NK-92 (cell line): ENCODE data around the gene RGS14.
"Not testable (repeated sequence)": the region's sequence is repeated elsewhere in the genome, so short reads cannot be mapped to it uniquely, and the experiment has no call there.

Experiments
- DNase-seq: peaks from one replicate; lab custom pipeline; 2025; ENCODE audit not compliant: unreplicated experiment; lab: John Stamatoyannopoulos, UW

Gene RGS14

GRCh38 chr5:177362610-177363507, 5.1 kb downstream of the RGS14 start:
- no peak for DNase-seq

DNA sequence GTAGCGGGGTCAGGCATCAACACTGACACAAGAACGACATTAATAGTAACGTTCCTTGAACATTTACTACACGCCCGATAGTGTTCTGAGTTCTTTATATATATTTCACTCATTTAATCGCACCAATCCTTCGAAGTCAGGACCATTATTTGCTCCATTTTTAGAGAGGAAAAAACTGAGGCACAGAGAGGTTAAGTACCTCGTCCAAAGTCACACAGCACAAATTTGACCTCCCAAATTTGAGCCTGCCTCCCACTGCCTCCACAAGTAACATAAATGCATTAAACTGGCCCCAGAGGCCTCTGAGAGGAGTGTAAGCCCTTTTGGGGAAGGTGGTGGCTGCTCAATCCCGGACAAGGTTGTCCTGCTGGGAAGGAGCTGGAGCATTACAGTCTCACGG, 5.8 kb downstream of the RGS14 start:
- DNase-seq: no peak

DNA sequence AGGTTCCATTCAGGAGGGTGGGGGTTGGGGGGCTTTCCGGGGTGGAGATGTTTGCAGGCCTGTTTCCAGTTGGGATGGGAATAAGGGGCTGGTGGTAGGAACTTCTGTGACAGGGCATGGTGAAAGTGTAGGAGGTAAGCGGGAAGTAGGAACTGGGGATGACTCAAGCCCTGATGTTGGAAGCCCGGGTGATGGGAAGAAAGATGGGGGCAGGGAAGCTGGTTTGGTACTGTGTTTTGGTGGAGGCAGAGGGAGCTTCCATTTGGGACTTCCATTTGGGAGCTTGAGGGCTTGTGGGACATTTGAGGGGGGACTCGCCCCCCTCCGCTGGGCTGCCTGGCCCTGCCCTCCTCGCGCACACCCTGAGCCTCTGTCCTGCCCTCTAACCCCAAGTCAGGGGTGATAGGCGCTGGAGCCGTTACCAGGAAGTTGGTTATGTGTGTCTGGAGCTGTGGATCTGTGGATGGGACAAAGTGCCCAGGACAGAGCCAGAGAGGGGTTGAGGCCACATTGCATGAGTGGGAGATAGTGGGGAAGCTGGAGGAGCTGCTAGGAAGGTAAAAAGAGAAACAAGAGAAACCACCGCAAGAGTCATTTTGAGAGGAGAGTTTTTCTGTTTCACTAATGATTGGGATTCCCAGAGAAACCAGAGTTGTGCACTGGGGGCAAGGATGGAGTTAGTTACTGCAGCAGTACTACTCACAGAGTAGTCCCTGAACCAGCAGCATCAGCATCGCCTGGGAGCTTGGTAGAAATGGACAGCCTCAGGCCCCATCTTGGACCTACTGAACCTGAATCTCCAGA, 6.6 kb downstream of the RGS14 start:
- no peak for DNase-seq

DNA sequence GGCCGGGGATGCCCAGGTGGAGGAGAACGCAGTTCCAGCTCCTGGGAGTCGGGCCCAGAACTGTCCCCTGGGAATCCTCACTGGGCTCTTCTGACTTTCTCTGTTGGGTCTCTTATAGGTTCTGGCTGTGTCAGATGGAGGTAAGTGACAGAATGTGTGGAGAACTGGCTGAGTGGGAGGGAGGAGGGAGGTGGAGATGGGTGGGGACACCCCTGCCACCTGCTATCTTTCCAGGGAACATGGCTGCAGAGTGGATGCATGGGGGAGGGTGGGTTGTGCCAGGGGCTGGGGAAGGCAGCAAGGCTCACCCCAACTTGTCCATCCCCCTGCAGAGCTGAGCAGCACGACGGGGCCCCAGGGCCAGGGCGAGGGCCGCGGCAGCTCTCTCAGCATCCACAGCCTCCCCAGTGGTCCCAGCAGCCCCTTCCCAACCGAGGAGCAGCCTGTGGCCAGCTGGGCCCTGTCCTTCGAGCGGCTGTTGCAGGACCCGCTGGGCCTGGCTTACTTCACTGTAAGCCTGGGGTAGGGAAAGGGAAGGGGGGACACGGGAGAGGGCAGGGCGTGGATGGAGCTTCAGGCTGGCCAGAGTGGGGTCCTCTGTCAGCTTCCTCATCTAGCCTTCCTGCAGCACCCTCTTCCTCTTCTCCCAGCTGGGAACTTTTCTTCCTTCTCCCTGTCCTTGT, 8.3 kb downstream of the RGS14 start:
- no peak for DNase-seq

- no peak for DNase-seq
Measured at GRCh38 chr5:177366528-177367322, 9.0 kb downstream of the RGS14 start.

- DNase-seq: no peak
Measured at GRCh38 chr5:177367323-177367848, 9.7 kb downstream of the RGS14 start.

DNA sequence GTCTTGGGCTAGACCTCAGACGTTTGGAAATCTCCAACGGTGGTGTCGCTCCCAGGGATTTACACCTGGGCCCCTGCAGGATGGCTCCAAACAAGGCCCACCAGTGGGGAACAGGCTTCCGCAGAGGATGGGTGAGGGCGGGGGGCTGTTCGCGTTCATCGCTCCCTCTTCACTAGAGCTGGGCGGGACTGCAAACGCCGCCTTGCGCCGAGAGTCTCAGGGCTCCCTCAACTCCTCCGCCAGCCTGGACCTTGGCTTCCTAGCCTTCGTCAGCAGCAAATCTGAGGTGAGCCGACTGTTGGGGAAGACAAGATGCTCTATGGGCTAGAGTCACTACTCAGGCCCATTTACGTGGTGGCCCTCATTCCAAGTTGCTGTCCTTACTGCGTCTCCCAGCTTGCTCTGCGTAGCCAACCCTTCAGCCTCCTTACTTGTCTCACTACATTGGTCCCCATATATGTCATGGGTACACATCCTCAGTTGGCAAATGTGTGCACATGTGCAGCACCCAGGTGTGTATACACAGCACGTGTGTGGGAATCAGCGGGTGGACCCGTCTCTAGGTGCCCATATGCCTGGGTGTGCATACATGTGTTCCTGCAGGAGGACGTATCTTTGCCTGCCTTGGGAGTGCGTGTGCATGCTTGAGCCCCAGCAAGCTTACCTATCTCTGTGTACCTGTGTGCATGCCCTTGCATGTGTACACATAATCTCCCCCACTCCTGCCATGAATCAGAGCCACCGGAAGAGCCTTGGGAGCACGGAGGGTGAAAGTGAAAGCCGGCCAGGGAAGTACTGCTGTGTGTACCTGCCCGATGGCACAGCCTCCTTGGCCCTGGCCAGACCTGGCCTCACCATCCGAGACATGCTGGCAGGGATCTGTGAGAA, 10.5 kb downstream of the RGS14 start:
- DNase-seq: no peak

GRCh38 chr5:177368869-177369644, 11.3 kb downstream of the RGS14 start:
- no peak for DNase-seq

DNA sequence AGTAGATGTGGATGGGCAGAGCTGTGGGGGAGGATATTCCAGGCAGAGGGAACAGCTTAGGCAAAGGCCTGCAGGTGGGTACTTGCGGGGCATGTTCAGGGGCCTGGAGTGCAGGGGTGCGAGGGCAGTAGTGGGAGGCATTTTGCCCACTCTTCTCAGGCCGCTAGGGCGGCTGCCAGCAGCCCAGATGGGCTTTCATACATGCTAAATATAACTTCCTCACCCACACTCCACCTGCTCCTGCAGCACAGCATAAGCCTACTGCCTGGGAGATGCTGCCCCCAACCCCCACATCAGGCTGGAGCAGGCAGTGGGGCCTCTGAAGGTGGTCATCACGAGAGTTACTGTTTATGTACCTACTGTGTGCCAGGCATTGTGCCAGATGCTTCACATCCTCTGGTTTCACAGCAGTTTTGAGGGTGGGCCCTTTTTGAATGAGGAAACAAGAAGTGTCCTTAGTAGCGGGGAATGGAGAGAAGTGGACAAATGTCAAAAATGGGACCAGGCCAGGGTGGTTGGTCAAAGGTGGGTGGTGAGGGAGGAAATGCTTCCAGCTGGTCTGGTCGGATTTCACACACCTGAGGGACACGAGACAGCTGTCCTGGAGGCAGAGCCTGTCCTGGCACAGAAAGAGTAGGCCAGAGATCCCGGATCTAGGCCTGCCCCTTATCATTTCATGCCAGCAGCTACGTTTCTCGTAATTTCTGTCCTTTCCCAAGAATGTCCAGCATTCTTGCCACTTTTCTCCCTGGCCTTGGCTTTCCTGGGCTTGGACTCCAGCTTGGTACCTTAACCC, 12.1 kb downstream of the RGS14 start:
- DNase-seq: no peak

GRCh38 chr5:177370488-177371119, 12.9 kb downstream of the RGS14 start:
- DNase-seq: no peak

DNA sequence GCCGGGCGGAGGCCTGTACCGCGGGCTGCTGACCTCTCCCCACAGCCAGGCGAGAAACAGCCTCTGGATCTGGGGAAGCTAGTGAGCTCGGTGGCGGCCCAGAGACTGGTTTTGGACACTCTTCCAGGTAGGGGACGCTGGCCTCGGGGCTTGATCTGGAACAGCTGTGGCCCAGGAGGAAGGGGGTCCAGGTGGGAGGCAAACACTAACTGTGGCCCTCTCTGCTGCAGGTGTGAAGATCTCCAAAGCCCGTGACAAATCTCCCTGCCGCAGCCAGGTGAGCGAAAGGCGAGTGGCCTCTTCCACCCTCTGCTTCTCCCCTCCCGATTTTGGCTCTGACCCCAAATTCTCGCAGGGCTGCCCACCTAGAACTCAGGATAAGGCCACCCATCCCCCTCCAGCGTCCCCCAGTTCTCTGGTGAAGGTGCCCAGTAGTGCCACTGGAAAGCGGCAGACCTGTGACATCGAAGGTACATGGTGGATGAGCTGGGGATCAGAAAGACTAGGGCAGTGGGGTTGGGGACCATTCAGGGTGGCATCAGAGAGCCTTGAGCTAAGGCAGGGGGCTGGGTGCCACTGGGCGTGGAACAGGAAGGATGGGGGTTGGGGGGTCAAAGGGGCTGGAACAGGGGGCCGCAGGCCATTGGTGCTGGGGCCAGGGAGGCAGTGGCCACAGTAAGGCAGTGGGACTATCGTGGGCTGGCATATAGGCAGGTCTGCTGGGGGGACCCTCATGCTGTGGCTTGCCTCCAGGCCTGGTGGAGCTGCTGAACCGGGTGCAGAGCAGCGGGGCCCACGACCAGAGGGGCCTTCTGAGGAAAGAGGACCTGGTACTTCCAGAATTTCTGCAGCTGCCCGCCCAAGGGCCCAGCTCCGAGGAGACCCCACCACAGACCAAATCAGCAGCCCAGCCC, 13.7 kb downstream of the RGS14 start:
- no peak for DNase-seq

DNA sequence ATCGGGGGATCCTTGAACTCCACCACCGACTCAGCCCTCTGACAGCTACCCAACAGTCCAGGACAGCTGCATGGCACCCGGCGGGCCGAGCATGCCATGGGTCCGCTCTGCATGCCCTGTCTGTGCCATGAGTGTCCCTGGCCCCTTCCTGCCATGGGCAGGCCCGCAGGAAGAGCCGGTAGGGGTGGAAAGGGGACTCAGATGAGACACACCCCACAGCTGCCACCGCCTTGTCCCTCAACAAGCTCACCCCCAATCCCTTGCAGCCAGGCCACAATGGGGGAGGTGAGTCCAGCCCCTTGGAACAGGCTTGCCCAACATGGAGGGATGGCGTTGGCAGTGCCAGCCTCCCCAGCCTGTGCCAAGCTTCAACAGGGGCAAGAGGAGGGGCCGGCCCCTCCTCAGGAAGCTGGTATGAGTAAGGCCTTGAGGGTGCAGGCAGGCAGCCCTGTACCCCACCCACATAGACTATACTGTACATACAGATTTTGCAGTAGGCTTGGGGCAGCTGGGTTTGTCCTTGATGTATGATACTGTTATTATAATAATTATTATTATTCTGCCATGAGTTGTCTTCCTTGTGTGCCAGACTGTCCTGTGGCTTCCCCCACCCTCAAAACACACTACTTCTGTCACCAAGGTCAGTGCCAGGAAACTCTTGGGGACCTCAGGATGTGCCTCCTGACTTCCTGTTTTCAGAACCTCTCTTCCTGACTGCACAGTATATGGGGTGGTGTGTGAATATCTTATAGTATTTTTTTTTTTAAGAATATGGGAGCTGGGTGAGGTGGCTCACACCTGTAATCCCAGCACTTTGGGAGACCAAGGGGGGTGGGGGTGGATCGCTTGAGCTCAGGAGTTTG, 14.5 kb downstream of the RGS14 start:
- DNase-seq: no peak

- no peak for DNase-seq
Measured at GRCh38 chr5:177372910-177373309, 15.2 kb downstream of the RGS14 start.

DNA sequence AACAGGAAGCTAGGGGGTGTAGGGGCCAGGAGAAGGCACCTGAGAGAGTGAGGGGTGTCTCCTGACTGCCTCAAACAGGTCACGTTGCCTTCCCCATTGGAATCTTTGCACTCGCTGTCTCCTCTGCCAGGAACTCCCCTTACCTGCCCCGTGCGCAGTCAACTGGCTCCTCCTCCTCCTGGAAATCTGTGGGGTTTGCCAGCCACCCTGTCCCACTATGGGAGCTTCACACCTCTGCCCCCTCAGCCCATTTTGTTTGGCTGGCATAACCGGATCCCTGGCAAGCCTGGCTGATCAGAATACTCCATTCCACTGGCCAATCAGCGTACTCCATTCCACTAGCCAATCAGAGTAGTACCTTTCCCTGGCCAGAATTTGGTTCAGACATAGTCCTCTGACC, 16.1 kb downstream of the RGS14 start:
- no peak for DNase-seq

DNA sequence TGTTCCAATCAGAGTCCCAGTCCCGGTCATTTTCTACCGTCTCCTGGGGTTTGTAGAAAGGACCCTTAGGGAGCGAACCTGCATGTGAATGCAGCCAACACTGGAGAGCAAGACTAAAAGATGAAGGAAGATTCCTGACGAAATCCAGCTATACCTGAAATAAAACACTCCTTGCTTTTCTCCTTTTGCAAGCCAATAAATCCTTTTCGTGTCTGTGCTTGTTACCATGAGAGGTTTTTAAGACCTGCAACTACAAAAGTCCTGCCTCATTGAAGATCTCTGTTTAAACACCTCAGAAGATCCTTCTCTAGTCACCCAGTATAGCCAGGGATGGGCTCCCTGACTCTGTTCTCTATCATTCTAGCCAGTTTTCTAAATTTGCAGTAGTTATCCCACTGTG, 16.5 kb downstream of the RGS14 start:
- DNase-seq: no peak

GRCh38 chr5:177375516-177375915, 17.8 kb downstream of the RGS14 start:
- not testable (repeated sequence) for DNase-seq
